Activated T-helper 1 cell treated with anti-CD3 and anti-CD28 coated beads, Interleukin-12 subunit alpha, Interleukin-12 subunit beta, Interleukin-2, Interleukin-4 antibody, amounts not matched to agents 30 ng/mL and 10 ng/mL and 1 ng/mL, durations not matched to agents 14 hours and 24 hours and 36 hours (primary cell): ENCODE results near the gene EML2. TPM values are rescaled to one million over a fixed set of nuclear protein-coding genes. Genes with fewer than 3 reads are reported as not detected.

Source experiments
- DNase-seq: peaks from one replicate; pipeline ENCODE4 v3.0.0; 2021; ENCODE audit warnings: low spot score
- H3K27ac Mint-ChIP-seq: one replicate; pipeline ENCODE4 v1.8.0; 2021; ENCODE audit warnings: mild to moderate bottlenecking, mixed read lengths
- H3K27me3 Mint-ChIP-seq: one replicate; pipeline ENCODE4 v1.8.0; 2022; ENCODE audit warnings: mild to moderate bottlenecking, moderate library complexity, mixed read lengths; ENCODE audit not compliant: insufficient read depth
- H3K36me3 Mint-ChIP-seq: one replicate; pipeline ENCODE4 v1.8.0; 2021; ENCODE audit warnings: low read depth, mixed read lengths
- H3K4me1 Mint-ChIP-seq: one replicate; pipeline ENCODE4 v1.8.0; 2021; ENCODE audit warnings: low read depth, mixed read lengths
- H3K4me3 Mint-ChIP-seq: one replicate; pipeline ENCODE4 v1.8.0; 2021; ENCODE audit warnings: mild to moderate bottlenecking, moderate library complexity, mixed read lengths
- H3K9me3 Mint-ChIP-seq: one replicate; pipeline ENCODE4 v1.8.0; 2021; ENCODE audit warnings: mixed read lengths
- intact Hi-C: fragments of 100-400 bp; cut with micrococcal nuclease; formaldehyde crosslinking; loops from one replicate; pipeline ENCODE4 v1.15.1; 2024
- total RNA-seq: library from RNA; stranded (reverse); gene quantifications from 2 replicates; pipeline ENCODE4 v1.2.3, GENCODE V29; 2022

EML2 gene
- total RNA-seq, 1 donor from 2014 or later, result 148 TPM

DNA sequence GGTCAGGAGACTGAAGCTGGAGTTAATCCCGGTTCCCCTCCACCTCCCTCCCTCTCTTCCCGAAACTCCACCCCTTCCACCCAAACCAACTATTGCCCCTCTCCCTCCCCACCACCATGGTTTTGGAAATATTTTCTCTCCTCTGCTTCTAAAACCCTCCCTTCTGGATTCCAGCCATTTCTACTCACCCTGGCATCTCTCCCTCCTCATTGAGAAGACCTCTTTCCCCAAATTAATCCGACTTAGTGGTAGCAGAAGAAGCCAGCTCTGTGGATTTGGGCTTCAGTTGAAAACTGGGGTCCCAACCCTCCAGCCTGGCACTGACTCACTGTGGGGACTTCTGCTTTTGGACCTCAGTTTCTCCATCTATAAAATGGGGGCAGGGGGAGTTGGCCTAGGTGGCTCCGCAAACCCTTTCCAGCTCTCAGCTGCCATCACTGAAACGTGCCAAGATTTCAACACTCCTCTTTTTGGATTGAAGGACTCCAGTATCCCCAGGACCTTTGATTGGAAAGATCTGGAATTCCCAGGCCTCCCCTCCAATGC is 38.8 kb downstream of the EML2 start:
- H3K4me3 Mint-ChIP-seq, result no peak overlapping the region
- H3K4me1 Mint-ChIP-seq, result peaks cover 27% of the 10 kb centered on the region
- H3K27ac Mint-ChIP-seq, result no peak overlapping the region
- intact Hi-C loops, result no loop called here
- no peaks in the 10 kb centered on the region for H3K9me3 Mint-ChIP-seq
- peaks cover 68% of the 10 kb centered on the region for H3K27me3 Mint-ChIP-seq
- DNase-seq, result no peak
- peaks cover 5% of the 10 kb centered on the region for H3K36me3 Mint-ChIP-seq

GRCh38 chr19:45599286-45599685 is 39.9 kb downstream of the EML2 start:
- Mint-ChIP-seq H3K4me1 (peaks cover 27% of the 10 kb centered on the region), H3K36me3 (peaks cover 5% of the 10 kb centered on the region), H3K27ac (no peak overlapping the region), H3K4me3 (no peak overlapping the region), H3K27me3 (peaks cover 68% of the 10 kb centered on the region), H3K9me3 (no peaks in the 10 kb centered on the region)
- intact Hi-C loops, result no loop called here
- DNase-seq, result no peak

DNA sequence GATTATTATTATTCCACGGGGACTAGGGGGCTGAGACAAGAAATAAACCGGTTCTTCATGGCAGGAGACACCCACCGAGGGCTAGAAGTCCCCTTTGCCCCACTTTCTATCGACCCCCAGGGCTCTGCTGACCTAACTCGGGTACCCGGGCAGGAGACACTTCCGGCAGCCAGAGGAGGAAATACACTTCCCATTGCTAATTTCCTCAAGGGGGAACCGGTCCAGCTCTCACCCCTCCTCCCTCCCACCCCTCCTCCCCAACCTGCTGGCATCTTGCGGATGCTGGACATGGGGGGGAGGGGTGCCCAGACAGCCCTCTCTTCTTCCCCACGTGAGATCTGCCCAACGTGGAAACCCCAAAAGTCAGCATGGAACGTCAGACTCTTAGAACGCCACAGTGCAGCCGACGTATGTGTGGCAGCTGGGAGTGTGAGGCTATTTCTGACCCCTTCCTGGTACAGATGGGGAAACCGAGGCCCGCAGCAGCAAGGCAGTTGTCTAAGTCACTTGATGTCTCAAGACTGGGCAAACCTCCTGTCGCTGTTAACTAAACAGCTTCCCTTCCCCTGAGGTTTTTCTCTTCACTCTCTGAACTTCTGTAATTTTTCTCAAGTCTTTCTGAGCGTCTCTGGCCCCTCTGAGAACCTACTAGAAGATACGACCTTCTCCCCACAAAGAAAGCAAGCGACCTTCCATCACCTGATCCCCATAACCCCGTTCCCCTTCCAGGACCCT is 40.8 kb downstream of the EML2 start:
- H3K9me3 Mint-ChIP-seq, result no peaks in the 10 kb centered on the region
- H3K36me3 Mint-ChIP-seq, result peaks cover 5% of the 10 kb centered on the region
- H3K4me3 Mint-ChIP-seq, result peak overlapping the region; percentile 31
- H3K27me3 Mint-ChIP-seq, result peaks cover 67% of the 10 kb centered on the region
- intact Hi-C loops, result no loop called here
- H3K4me1 Mint-ChIP-seq, result peaks cover 27% of the 10 kb centered on the region
- H3K27ac Mint-ChIP-seq, result no peak overlapping the region
- DNase-seq, result no peak

DNA sequence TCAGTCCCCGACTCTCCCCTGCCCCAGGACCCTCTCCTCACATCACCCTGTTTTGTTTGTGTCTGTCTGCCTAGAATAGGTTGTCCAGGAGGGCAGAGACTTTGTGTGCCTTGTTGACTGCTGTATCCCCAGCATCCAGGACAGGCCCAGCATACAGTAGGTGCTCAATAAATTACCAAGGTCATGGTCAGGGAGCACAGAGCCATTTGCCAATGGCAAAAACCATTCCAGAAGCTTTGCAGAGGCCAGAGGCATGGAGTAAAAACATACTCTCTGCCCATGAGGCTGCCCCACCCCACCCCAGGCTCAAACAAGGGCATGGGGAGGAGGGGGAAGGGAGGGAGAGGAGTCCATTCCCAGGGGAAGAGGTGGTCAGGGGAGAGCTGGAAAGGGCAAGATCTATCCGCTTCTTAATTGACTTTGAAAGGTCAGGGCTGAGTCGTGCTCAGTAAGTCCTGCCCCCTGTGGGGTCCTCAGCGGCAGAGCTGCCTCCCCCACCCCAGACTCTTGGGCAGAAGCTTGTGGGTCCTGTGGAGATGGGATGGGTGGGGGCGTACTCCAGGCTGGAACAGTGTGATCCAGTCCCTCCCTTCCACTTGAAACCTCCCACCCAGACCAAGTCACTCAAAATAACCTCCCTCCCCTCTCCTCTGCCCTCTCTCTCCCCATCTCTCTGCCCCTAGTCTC is 41.6 kb downstream of the EML2 start:
- H3K4me3 Mint-ChIP-seq, result no peak overlapping the region

DNA sequence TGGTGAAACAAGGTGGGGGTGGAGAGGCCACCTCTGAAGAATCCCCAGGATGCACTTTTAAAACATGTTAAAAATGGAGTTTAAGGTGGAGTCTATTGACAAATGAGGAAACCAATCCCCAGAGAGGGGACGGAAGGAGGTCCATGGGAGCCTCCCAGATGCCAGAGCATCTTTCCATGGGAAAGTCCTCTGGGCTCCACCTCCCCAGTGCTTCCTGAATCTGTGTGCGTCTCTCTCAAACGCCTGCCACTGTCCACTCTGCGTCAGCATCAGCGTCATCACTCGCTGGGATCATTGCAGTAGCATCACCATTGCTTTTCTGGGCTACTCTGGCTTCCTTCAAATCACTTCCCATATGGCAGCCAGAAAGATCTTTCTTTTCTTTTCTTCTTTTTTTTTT is 43.4 kb downstream of the EML2 start:
- Mint-ChIP-seq H3K27ac (no peak overlapping the region), H3K4me3 (no peak overlapping the region), H3K36me3 (peaks cover 1% of the 10 kb centered on the region), H3K9me3 (no peaks in the 10 kb centered on the region), H3K4me1 (peaks cover 36% of the 10 kb centered on the region), H3K27me3 (peaks cover 46% of the 10 kb centered on the region)
- no peak for DNase-seq
- intact Hi-C loops, result no loop called here

More for the DNA sequence above, 41.6 kb downstream of the EML2 start:
- DNase-seq, result no peak
- intact Hi-C loops, result no loop called here
- no peak overlapping the region for H3K27ac Mint-ChIP-seq
- H3K9me3 Mint-ChIP-seq, result no peaks in the 10 kb centered on the region
- H3K4me1 Mint-ChIP-seq, result peaks cover 28% of the 10 kb centered on the region
- H3K27me3 Mint-ChIP-seq, result peaks cover 58% of the 10 kb centered on the region
- H3K36me3 Mint-ChIP-seq, result peaks cover 5% of the 10 kb centered on the region

DNA sequence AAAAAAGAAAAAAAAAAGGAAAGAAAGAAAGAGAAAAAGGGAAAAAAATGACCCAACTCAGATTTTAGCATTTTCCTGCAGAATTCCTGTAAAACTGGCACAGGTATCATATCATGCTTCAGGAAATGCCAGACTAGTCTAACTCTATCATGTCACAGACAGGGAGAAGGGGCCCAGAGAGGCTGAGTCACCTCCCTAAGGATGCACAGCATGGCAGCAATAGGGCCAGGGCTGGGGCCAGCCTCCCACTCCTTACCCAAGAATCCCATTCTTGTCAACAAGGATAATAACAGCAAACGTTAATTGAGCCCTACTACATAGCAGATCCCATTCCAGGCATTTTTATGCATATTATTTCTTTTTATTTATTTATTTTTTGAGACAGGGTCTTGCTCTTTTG is 45.7 kb downstream of the EML2 start:
- intact Hi-C loops, result no loop called here
- no peak overlapping the region for H3K27ac Mint-ChIP-seq
- H3K4me1 Mint-ChIP-seq, result peaks cover 23% of the 10 kb centered on the region
- H3K27me3 Mint-ChIP-seq, result peaks cover 27% of the 10 kb centered on the region
- no peaks in the 10 kb centered on the region for H3K36me3 Mint-ChIP-seq
- H3K4me3 Mint-ChIP-seq, result no peak overlapping the region
- DNase-seq, result no peak
- H3K9me3 Mint-ChIP-seq, result no peaks in the 10 kb centered on the region

DNA sequence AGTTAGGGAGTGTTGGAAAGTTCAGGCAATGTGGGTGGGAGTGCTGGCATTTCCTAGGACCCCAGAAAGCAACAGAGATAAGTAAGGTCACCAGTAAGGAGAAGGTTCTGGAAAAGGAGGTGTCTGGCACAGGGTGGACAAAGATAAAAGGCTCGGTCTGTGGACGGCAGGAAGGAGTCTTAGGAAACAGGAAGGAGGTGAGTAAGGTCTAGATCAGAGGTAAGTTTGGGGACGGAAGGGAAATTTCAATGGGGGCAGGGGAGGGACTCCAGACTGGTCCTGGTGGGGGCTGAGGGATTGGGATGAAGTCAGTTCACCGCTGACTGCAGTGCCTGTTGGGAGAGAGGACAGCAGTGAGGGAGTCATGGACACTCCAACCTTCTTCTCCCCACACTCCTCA is 46.8 kb downstream of the EML2 start:
- peaks cover 15% of the 10 kb centered on the region for H3K4me1 Mint-ChIP-seq
- H3K36me3 Mint-ChIP-seq, result no peaks in the 10 kb centered on the region
- intact Hi-C loops, result no loop called here
- H3K27ac Mint-ChIP-seq, result peak overlapping the region; percentile 4
- H3K4me3 Mint-ChIP-seq, result no peak overlapping the region
- DNase-seq, result no peak
- peaks cover 16% of the 10 kb centered on the region for H3K27me3 Mint-ChIP-seq
- no peaks in the 10 kb centered on the region for H3K9me3 Mint-ChIP-seq

- DNase-seq, result no peak
- peaks cover 15% of the 10 kb centered on the region for H3K4me1 Mint-ChIP-seq
- H3K9me3 Mint-ChIP-seq, result no peaks in the 10 kb centered on the region
- peaks cover 10% of the 10 kb centered on the region for H3K27me3 Mint-ChIP-seq
- no peaks in the 10 kb centered on the region for H3K36me3 Mint-ChIP-seq
- no peak overlapping the region for H3K4me3 Mint-ChIP-seq
- intact Hi-C loops, result no loop called here
- no peak overlapping the region for H3K27ac Mint-ChIP-seq
Observed at GRCh38 chr19:45591638-45592005, 47.6 kb downstream of the EML2 start.

- peak; percentile 17 for DNase-seq
- H3K36me3 Mint-ChIP-seq, result no peaks in the 10 kb centered on the region
- H3K9me3 Mint-ChIP-seq, result no peaks in the 10 kb centered on the region
- peaks cover 5% of the 10 kb centered on the region for H3K27me3 Mint-ChIP-seq
- no peak overlapping the region for H3K27ac Mint-ChIP-seq
- intact Hi-C loops, result no loop called here
- H3K4me1 Mint-ChIP-seq, result peaks cover 15% of the 10 kb centered on the region
- no peak overlapping the region for H3K4me3 Mint-ChIP-seq
Observed at GRCh38 chr19:45591004-45591637, 48.1 kb downstream of the EML2 start.

GRCh38 chr19:45590300-45591003 is 48.7 kb downstream of the EML2 start:
- intact Hi-C loops, result no loop called here

GRCh38 chr19:45589768-45590167 is 49.4 kb downstream of the EML2 start:
- intact Hi-C loops, result no loop called here
- no peak for DNase-seq
- Mint-ChIP-seq H3K4me3 (no peak overlapping the region), H3K36me3 (no peaks in the 10 kb centered on the region), H3K27ac (no peak overlapping the region), H3K27me3 (peaks cover 5% of the 10 kb centered on the region), H3K9me3 (no peaks in the 10 kb centered on the region), H3K4me1 (peaks cover 23% of the 10 kb centered on the region)

More at GRCh38 chr19:45590300-45591003, 48.7 kb downstream of the EML2 start:
- Mint-ChIP-seq H3K9me3 (no peaks in the 10 kb centered on the region), H3K27ac (no peak overlapping the region), H3K27me3 (peaks cover 5% of the 10 kb centered on the region), H3K36me3 (no peaks in the 10 kb centered on the region), H3K4me3 (no peak overlapping the region), H3K4me1 (peaks cover 17% of the 10 kb centered on the region)
- DNase-seq, result no peak

GRCh38 chr19:45587873-45588272 is 51.3 kb downstream of the EML2 start:
- H3K36me3 Mint-ChIP-seq, result peaks cover 10% of the 10 kb centered on the region
- DNase-seq, result no peak
- H3K27ac Mint-ChIP-seq, result no peak overlapping the region
- H3K27me3 Mint-ChIP-seq, result peaks cover 5% of the 10 kb centered on the region
- H3K4me1 Mint-ChIP-seq, result peaks cover 25% of the 10 kb centered on the region
- no peaks in the 10 kb centered on the region for H3K9me3 Mint-ChIP-seq
- intact Hi-C loops, result no loop called here
- H3K4me3 Mint-ChIP-seq, result no peak overlapping the region
